Fibroblast of lung (primary cell): ENCODE measurements around the gene OSCAR. TPM values are rescaled to one million over a fixed set of nuclear protein-coding genes. Genes with fewer than 3 reads are reported as not detected.
A peak's percentile ranks its signal among the peaks of the same experiment; 100 is the strongest.

Experiments used
- DNase-seq, 2 donors: peaks; one replicate each; pipeline versions ENCODE4 v3.0.0 to v3.0.0-alpha.2; 2010; ENCODE audit warnings: low read depth in 2 of 2
- H2AFZ ChIP-seq: 2 replicates; pipeline ENCODE4 v1.5.1; 2012; ENCODE audit warnings: low read length, control low read depth, inconsistent platforms
- H3K27ac ChIP-seq: 2 replicates; pipeline ENCODE4 v1.5.1; 2011; ENCODE audit warnings: low read length, control low read depth; ENCODE audit not compliant: insufficient read depth
- H3K27me3 ChIP-seq: 2 replicates; pipeline ENCODE4 v1.5.1; 2011; ENCODE audit warnings: mild to moderate bottlenecking, low read length; ENCODE audit not compliant: control insufficient read depth, insufficient read depth
- H3K36me3 ChIP-seq: 2 replicates; pipeline ENCODE4 v1.5.1; 2011; ENCODE audit warnings: low read length; ENCODE audit not compliant: control insufficient read depth, insufficient read depth
- H3K4me1 ChIP-seq: 2 replicates; pipeline ENCODE4 v1.5.1; 2011; ENCODE audit warnings: low read length; ENCODE audit not compliant: control insufficient read depth, insufficient read depth; ENCODE audit errors: extremely low read depth
- H3K4me2 ChIP-seq: 2 replicates; pipeline ENCODE4 v1.5.1; 2011; ENCODE audit warnings: low read length, control low read depth; ENCODE audit not compliant: insufficient read depth; ENCODE audit errors: extremely low read depth
- H3K4me3 ChIP-seq, 4 experiments: fragments of 200-600 bp in 1 of 4; sonication (generic) in 1 of 4; replicated peaks in 1 of 4; 2 replicates each; pipeline ENCODE4 v1.5.1; 2011 to 2016; ENCODE audit warnings: low read length in 4 of 4, low read depth in 3 of 4, mild to moderate bottlenecking in 3 of 4, control low read depth in 2 of 4, inconsistent platforms in 1 of 4, mixed read lengths in 1 of 4; ENCODE audit not compliant: insufficient read depth in 1 of 4; ENCODE audit errors: control extremely low read depth in 1 of 4
- H3K79me2 ChIP-seq: 2 replicates; pipeline ENCODE4 v1.5.1; 2012; ENCODE audit warnings: mild to moderate bottlenecking, low read length, inconsistent platforms; ENCODE audit not compliant: control insufficient read depth, insufficient read depth
- H3K9ac ChIP-seq: 2 replicates; pipeline ENCODE4 v1.5.1; 2011; ENCODE audit warnings: mild to moderate bottlenecking, low read length, control low read depth; ENCODE audit not compliant: insufficient read depth
- H3K9me3 ChIP-seq: 2 replicates; pipeline ENCODE4 v1.5.1; 2012; ENCODE audit warnings: low read depth, low read length; ENCODE audit not compliant: control insufficient read depth, insufficient read depth
- H4K20me1 ChIP-seq: 2 replicates; pipeline ENCODE4 v1.5.1; 2011; ENCODE audit warnings: low read length; ENCODE audit not compliant: control insufficient read depth, insufficient read depth; ENCODE audit errors: extremely low read depth
- CTCF ChIP-seq, 2 donors: IDR thresholded peaks in 1 of 2; conservative IDR thresholded peaks in 1 of 2; 1 replicate in 1 of 2; 2 replicates in 1 of 2; pipeline ENCODE4 v1.5.1; 2011 to 2012; ENCODE audit warnings: low read length in 2 of 2, control low read depth in 1 of 2, inconsistent platforms in 1 of 2, low read depth in 1 of 2, mild to moderate bottlenecking in 1 of 2
- EZH2 ChIP-seq: IDR thresholded peaks from 2 replicates; pipeline ENCODE4 v1.5.1; 2012; ENCODE audit warnings: low read length, control low read depth, mild to moderate bottlenecking; ENCODE audit errors: missing control alignments
- polyA plus RNA-seq, 2 donors: library from polyadenylated mRNA; depleted of rRNA in 1 of 2; stranded (reverse) in 1 of 2; unstranded in 1 of 2; fragments of >200 nt; gene quantifications; 2 replicates each; pipeline ENCODE4 v1.2.1, GENCODE V29; 2011 to 2012; ENCODE audit warnings: missing spikeins in 1 of 2
- total RNA-seq: library from RNA; depleted of rRNA; stranded (reverse); fragments of >200 nt; gene quantifications from 2 replicates; pipeline ENCODE4 v1.2.1, GENCODE V29; 2014

OSCAR gene
- total and polyA plus RNA-seq, 2 donors (not counting 1 experiment from before 2014, with no cell fraction given) = under 0.01 to 0.14 TPM

DNA sequence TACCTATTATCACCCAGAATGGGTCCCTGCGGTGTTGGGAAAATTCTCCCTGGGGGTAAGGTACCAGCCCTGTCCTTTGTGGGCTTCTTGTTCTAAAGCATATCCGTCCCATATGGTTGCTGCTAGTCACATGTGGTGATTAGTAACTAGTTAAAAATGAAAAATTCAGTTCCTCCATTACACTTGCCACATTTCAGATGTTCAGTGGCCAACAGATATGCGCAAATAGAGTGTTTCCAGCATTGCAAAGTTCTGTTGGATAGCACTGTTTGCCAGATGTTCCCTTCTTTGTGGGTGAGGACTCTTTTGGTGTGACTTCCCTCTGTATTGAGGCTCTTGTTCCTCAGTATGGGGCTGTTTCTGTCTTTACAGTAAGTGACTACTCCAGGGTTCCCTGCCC, 40.8 kb upstream of the OSCAR start:
- H3K27me3 ChIP-seq = no peaks in the 10 kb centered on the region
- no peak overlapping the region for H3K9ac ChIP-seq
- peak in 1 of 2 donors; percentile 13 for DNase-seq
- peaks cover 13% of the 10 kb centered on the region for H3K4me1 ChIP-seq
- no peaks in the 10 kb centered on the region for H3K9me3 ChIP-seq
- H3K4me3 ChIP-seq = peak overlapping the region in 1 of 4 experiments; percentile 12
- H2AFZ ChIP-seq = no peak overlapping the region
- H3K27ac ChIP-seq = peak overlapping the region; percentile 57
- no peak overlapping the region for H3K4me2 ChIP-seq
- TF ChIP-seq EZH2 = no peak
- TF ChIP-seq CTCF (conservative IDR thresholded peaks at IDR 0.05 in 1 of 2, IDR thresholded peaks at IDR 0.05 in 1 of 2; ENCODE audit: low read depth in 1 of 2, low read length in 2 of 2) = no peak
- no peaks in the 10 kb centered on the region for H4K20me1 ChIP-seq
- H3K79me2 ChIP-seq = peaks cover 52% of the 10 kb centered on the region
- H3K36me3 ChIP-seq = peaks cover 31% of the 10 kb centered on the region

DNA sequence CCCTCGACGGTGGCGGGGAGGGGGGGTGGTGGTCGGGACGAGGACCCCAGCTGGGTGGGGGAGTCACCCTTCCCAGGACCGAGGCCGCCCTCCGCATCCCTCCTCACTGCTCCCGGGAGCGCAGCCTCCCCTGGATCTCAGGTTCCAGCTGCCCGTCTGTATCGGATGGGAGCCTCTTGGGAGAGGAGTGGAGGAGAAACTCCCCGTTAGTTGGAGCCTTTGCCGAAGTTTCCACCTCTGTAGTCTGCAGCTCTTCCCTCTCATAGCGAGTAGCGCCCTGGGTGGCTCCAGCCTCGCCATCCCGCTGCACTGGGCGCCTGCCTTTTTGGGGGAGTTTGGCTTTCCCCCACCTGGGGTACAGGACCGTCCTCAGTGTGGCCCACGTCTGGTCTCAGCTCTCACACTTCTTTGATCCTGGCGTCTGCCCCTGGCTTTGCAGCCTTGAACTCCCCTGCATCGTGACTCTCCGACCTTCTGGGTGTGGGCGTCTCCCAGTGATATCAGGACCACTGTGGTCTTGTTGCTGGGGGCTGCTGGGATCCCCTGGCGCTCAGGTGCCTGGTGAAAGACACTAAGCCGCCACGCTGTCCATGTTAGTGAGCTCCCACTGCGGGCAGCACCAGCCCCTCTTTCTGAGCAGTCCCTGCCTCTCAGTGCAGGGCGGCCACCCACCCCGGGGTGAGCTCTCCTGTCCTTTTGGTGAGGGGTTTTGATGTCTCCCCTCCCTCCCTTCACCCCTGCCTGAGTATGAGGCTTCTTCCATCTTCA, 38.1 kb upstream of the OSCAR start:
- Histone ChIP-seq H3K27ac (peak overlapping the region; percentile 90), H3K9ac (peak overlapping the region; percentile 97), H3K4me3 (peak overlapping the region; percentile 51 to 82 (median 66)), H3K79me2 (peaks cover 52% of the 10 kb centered on the region), H4K20me1 (no peaks in the 10 kb centered on the region), H3K4me1 (peaks cover 17% of the 10 kb centered on the region), H3K36me3 (peaks cover 12% of the 10 kb centered on the region), H3K27me3 (no peaks in the 10 kb centered on the region), H3K4me2 (peak overlapping the region; percentile 86), H3K9me3 (no peaks in the 10 kb centered on the region), H2AFZ (no peak overlapping the region)
- no peak for DNase-seq
- no peak for TF ChIP-seq EZH2
- no peak for TF ChIP-seq CTCF (conservative IDR thresholded peaks at IDR 0.05 in 1 of 2, IDR thresholded peaks at IDR 0.05 in 1 of 2; ENCODE audit: low read depth in 1 of 2, low read length in 2 of 2)

DNA sequence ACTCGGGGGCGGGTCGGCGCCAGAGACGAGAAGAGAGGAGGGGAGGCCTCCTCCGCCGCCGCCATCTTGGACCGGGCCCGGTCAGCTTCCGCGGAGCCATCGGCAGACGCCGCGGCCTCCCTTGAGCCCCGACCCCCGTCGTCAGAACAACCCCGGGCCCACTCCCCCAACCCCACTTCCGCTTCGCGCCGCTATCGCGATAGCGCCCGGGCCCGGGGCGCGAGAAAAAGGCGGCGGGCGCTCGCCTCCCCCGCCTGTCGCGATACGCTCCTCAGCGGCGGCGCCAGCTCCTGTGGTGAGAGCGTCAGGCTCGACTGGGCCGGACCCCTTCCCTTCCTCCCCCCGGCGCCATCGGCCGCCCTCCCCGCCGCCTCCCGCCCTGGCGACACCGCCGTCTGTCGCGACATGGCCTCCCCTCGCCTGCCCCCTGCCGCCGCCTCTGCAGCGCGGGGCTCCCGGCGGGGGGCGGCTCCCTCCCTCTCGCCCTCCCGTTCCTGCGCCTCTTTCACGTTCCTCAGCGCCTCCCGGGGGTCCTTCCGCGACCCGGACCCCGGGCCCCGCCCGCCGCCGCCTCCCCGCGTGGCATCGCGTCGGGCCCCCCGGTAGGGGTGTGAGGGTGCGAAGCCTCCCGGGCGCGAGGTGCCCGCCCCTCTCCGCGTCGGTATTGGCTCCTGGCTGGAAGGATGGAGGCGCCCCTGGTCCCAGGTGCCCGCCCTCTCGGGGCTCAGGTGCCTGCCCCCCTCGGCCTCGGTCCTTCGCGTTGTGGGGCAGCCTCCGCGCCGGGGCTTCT, 37.3 kb upstream of the OSCAR start, which contains the start of gene CNOT3:
Gene CNOT3 (plus strand): TSS at position 64 of the 790 bp plus-strand sequence. CDS start 5,217 bp downstream, outside the sequence.
- Histone ChIP-seq H4K20me1 (no peaks in the 10 kb centered on the region), H2AFZ (peak within 1 kb of the TSS; percentile 95), H3K27me3 (no peaks in the 10 kb centered on the region), H3K27ac (peak within 1 kb of the TSS; percentile 90), H3K9me3 (no peaks in the 10 kb centered on the region), H3K36me3 (peaks cover 6% of the 10 kb centered on the region), H3K4me1 (peaks cover 17% of the 10 kb centered on the region), H3K4me2 (peak within 1 kb of the TSS; percentile 99), H3K4me3 (peak within 1 kb of the TSS; percentile 70 to 84 (median 79)), H3K79me2 (peaks cover 51% of the 10 kb centered on the region), H3K9ac (peak within 1 kb of the TSS; percentile 97)
- DNase-seq = no peak
- no peak for TF ChIP-seq EZH2
- no peak for TF ChIP-seq CTCF (conservative IDR thresholded peaks at IDR 0.05 in 1 of 2, IDR thresholded peaks at IDR 0.05 in 1 of 2; ENCODE audit: low read depth in 1 of 2, low read length in 2 of 2)
